Osteocyte (in vitro differentiated cells): Measurements from ENCODE around the gene PARP14. TPM values are rescaled to one million over a fixed set of nuclear protein-coding genes. Genes with fewer than 3 reads are reported as not detected.
A peak's percentile ranks its signal among the peaks of the same experiment; 100 is the strongest.

ENCODE experiments used
- DNase-seq: peaks from one replicate; pipeline ENCODE4 v3.0.0; 2021; ENCODE audit warnings: mixed read lengths; ENCODE audit not compliant: unreplicated experiment; ENCODE audit errors: extremely low spot score
- H3K27ac Mint-ChIP-seq: one replicate; pipeline ENCODE4 v1.8.0; 2021; ENCODE audit warnings: mild to moderate bottlenecking, mixed read lengths; ENCODE audit not compliant: unreplicated experiment
- H3K27me3 Mint-ChIP-seq: one replicate; pipeline ENCODE4 v1.8.0; 2021; ENCODE audit warnings: mixed read lengths; ENCODE audit not compliant: unreplicated experiment
- H3K36me3 Mint-ChIP-seq: one replicate; pipeline ENCODE4 v1.8.0; 2021; ENCODE audit warnings: mixed read lengths; ENCODE audit not compliant: unreplicated experiment
- H3K4me1 Mint-ChIP-seq: one replicate; pipeline ENCODE4 v1.8.0; 2021; ENCODE audit warnings: mixed read lengths; ENCODE audit not compliant: unreplicated experiment
- H3K4me3 Mint-ChIP-seq: one replicate; pipeline ENCODE4 v1.8.0; 2021; ENCODE audit warnings: mild to moderate bottlenecking, moderate library complexity, mixed read lengths; ENCODE audit not compliant: unreplicated experiment
- H3K9me3 Mint-ChIP-seq: one replicate; pipeline ENCODE4 v1.8.0; 2021; ENCODE audit warnings: mixed read lengths; ENCODE audit not compliant: unreplicated experiment
- CTCF ChIP-seq: fragments of 200-600 bp; sonication (generic); IDR thresholded peaks from 2 replicates; pipeline ENCODE4 v1.5.0; 2021; ENCODE audit warnings: antibody characterized with exemption, mild to moderate bottlenecking, moderate library complexity
- total RNA-seq: library from RNA; stranded (reverse); gene quantifications from 2 replicates; pipeline ENCODE4 v1.2.1, GENCODE V29; 2021

PARP14 gene
- total RNA-seq, 1 donor from 2014 or later: 48.1 TPM

GRCh38 chr3:122671553-122671952 lies 9.1 kb upstream of the PARP14 start:
- no peak for TF ChIP-seq CTCF
- Mint-ChIP-seq H3K36me3 (no peaks in the 10 kb centered on the region), H3K9me3 (no peaks in the 10 kb centered on the region), H3K4me3 (no peak overlapping the region), H3K27ac (no peak overlapping the region), H3K4me1 (peaks cover 4% of the 10 kb centered on the region), H3K27me3 (peaks cover 17% of the 10 kb centered on the region)
- no peak for DNase-seq

GRCh38 chr3:122674339-122674738 lies 6.3 kb upstream of the PARP14 start:
- no peak for DNase-seq
- Mint-ChIP-seq H3K36me3 (no peaks in the 10 kb centered on the region), H3K9me3 (no peaks in the 10 kb centered on the region), H3K27ac (no peak overlapping the region), H3K4me1 (peaks cover 16% of the 10 kb centered on the region), H3K4me3 (no peak overlapping the region), H3K27me3 (peaks cover 8% of the 10 kb centered on the region)
- TF ChIP-seq CTCF: no peak

- Mint-ChIP-seq H3K27ac (peak overlapping the region; percentile 45), H3K27me3 (peaks cover 4% of the 10 kb centered on the region), H3K9me3 (no peaks in the 10 kb centered on the region), H3K4me3 (no peak overlapping the region), H3K36me3 (no peaks in the 10 kb centered on the region), H3K4me1 (peaks cover 38% of the 10 kb centered on the region)
- no peak for DNase-seq
- no peak for TF ChIP-seq CTCF
Observed at GRCh38 chr3:122676759-122677158, 3.9 kb upstream of the PARP14 start.

GRCh38 chr3:122677216-122677615 lies 3.4 kb upstream of the PARP14 start:
- H3K4me3 Mint-ChIP-seq: no peak overlapping the region

GRCh38 chr3:122678506-122678905 lies 2.1 kb upstream of the PARP14 start:
- peaks cover 52% of the 10 kb centered on the region for H3K4me1 Mint-ChIP-seq
- H3K27me3 Mint-ChIP-seq: peaks cover 2% of the 10 kb centered on the region
- DNase-seq: no peak
- TF ChIP-seq CTCF: no peak
- no peaks in the 10 kb centered on the region for H3K9me3 Mint-ChIP-seq
- no peak overlapping the region for H3K27ac Mint-ChIP-seq
- no peaks in the 10 kb centered on the region for H3K36me3 Mint-ChIP-seq
- no peak overlapping the region for H3K4me3 Mint-ChIP-seq

More at GRCh38 chr3:122677216-122677615, 3.4 kb upstream of the PARP14 start:
- no peak for DNase-seq
- Mint-ChIP-seq H3K27ac (peak overlapping the region; percentile 45), H3K9me3 (no peaks in the 10 kb centered on the region), H3K36me3 (no peaks in the 10 kb centered on the region), H3K4me1 (peaks cover 42% of the 10 kb centered on the region), H3K27me3 (peaks cover 2% of the 10 kb centered on the region)
- TF ChIP-seq CTCF: no peak
